Heart left ventricle (tissue), 16 donors: ENCODE measurements around the gene EIF3D. TPM values are rescaled to one million over a fixed set of nuclear protein-coding genes. Genes with fewer than 3 reads are reported as not detected.

Experiments
- ATAC-seq, 4 donors: fragments of 200-7000 bp; cut with Tn5 transposase; one replicate each; pipeline ENCODE4 v1.9.1; 2020 to 2022; ENCODE audit warnings: moderate library complexity in 4 of 4, mild to moderate bottlenecking in 3 of 4, moderate number of reproducible peaks in 1 of 4
- DNase-seq, 5 donors: peaks; one replicate each; pipeline ENCODE4 v3.0.0-alpha.2; 2020
- H3K27ac ChIP-seq, 12 donors: fragments of 200-600 bp; sonication (generic) in 4 of 12; one replicate each; pipeline versions ENCODE4 v1.5.0 to v1.8.0; 2016 to 2022; ENCODE audit warnings: mild to moderate bottlenecking in 2 of 12
- H3K27me3 ChIP-seq, 9 donors: fragments of 200-600 bp; sonication (generic) in 2 of 9; one replicate each; pipeline versions ENCODE4 v1.5.1 to v1.8.0; 2016 to 2022; ENCODE audit warnings: mild to moderate bottlenecking in 3 of 9
- H3K36me3 ChIP-seq, 9 donors: fragments of 200-600 bp; sonication (generic) in 2 of 9; one replicate each; pipeline versions ENCODE4 v1.5.0 to v1.8.0; 2018 to 2022; ENCODE audit warnings: mild to moderate bottlenecking in 2 of 9
- H3K4me1 ChIP-seq, 12 donors: fragments of 200-600 bp; sonication (generic) in 4 of 12; one replicate each; pipeline versions ENCODE4 v1.5.0 to v1.8.0; 2016 to 2022; ENCODE audit warnings: mild to moderate bottlenecking in 3 of 12
- H3K4me3 ChIP-seq, 12 donors: fragments of 200-600 bp; sonication (generic) in 4 of 12; one replicate each; pipeline versions ENCODE4 v1.5.0 to v1.8.0; 2017 to 2022; ENCODE audit warnings: mild to moderate bottlenecking in 9 of 12, moderate library complexity in 4 of 12
- H3K9me3 ChIP-seq, 12 donors: fragments of 200-600 bp; sonication (generic) in 4 of 12; one replicate each; pipeline versions ENCODE4 v1.5.0 to v1.8.0; 2016 to 2022; ENCODE audit warnings: mild to moderate bottlenecking in 1 of 12
- CTCF ChIP-seq, 12 donors: fragments of 200-600 bp; sonication (generic) in 4 of 12; IDR thresholded peaks; one replicate each; pipeline versions ENCODE4 v1.5.0 to v1.8.0; 2018 to 2022; ENCODE audit warnings: antibody characterized with exemption in 12 of 12, mild to moderate bottlenecking in 5 of 12
- POLR2A ChIP-seq, 2 donors: fragments of 450-650 bp; IDR thresholded peaks; one replicate each; pipeline ENCODE4 v1.6.1; 2017; ENCODE audit warnings: antibody characterized with exemption in 2 of 2, mild to moderate bottlenecking in 2 of 2, moderate library complexity in 2 of 2
- WGBS, 4 donors: extraction: QIAGEN DNeasy Blood & Tissue Kit in 2 of 4; methylation state at CpG; one replicate each; pipeline versions ENCODE4 v1.1.5 to v1.1.7; 2013 to 2018; 5-methylcytosine and 5-hydroxymethylcytosine counted together
- intact Hi-C, 10 donors: fragments of 100-400 bp; cut with DNase I; formaldehyde crosslinking; loops; one replicate each; pipeline versions ENCODE4 v1.11.1 to v1.14.2; 2022
- polyA plus RNA-seq, 2 donors: library from polyadenylated mRNA; stranded (reverse); fragments of 200-250 nt; gene quantifications; one replicate each; pipeline ENCODE4 v1.2.3, GENCODE V29; 2013
- total RNA-seq, 9 donors: library from RNA; depleted of rRNA in 2 of 9; stranded (reverse); fragments of >200 nt in 2 of 9; fragmentation: NEBNext Ultra II Directional in 3 of 9; extraction: Animal tissue kit (Norgen Biotek cat#: 25700) in 3 of 9; gene quantifications; one replicate each; pipeline versions ENCODE4 v1.1.0 to v1.2.4, GENCODE V29; 2016 to 2023
- donor health status: ischemic (EF 13 %, LVEDD 7.1; RV severe dilation, severe dysfunction).
- donor health status: healthy with polysubstance abuse.
- donor health status: DM: no; HTN: yes; CAD: no.
- donor health status: DM: no; HTN: no; CAD: no.
- donor health status: ischemic (EF 25% LVEDD 6.9; RV normal size, moderate dysfunction).
- donor health status: ischemic (EF 25% LVEDD 5.7; RV mildly dilated, moderate dysfunction).
- donor health status: healthy.
- donor health status: DM: yes; HTN: yes; CAD: no.
- donor health status: ischemic (EF 35%, LVEDD 5.7; RV mildly dilated, moderate dysfunction).
- donor health status: nonischemic (EF 11% LVEDD 7.7; RV severe dilation, severe dysfunction).
- donor health status: DM: yes; HTN: yes; CAD: no.
- donor health status: PGD.
- donor health status: ischemic (EF 29% LVEDD 5.4; RV normal size, mild dysfunction).
- donor health status: nonischemic (EF 23%, LVEDD 6.1; RV moderate dilation, normal function).

The EIF3D gene
- total and polyA plus RNA-seq, 11 donors: 73.6 to 206 (median 89.4) TPM

GRCh38 chr22:36461665-36462649 is 67.0 kb downstream of the EIF3D start:
- Histone ChIP-seq H3K36me3 (peaks cover 0 to 7% (median 0%) of the 10 kb centered on the region in 9 donors), H3K4me3 (no peak overlapping the region), H3K27me3 (no peaks in the 10 kb centered on the region), H3K9me3 (no peaks in the 10 kb centered on the region), H3K4me1 (peaks cover 12 to 78% (median 69%) of the 10 kb centered on the region in 12 donors), H3K27ac (peak overlapping the region; percentile 73 to 98 (median 94))
- intact Hi-C loops: loop anchor here in 3 of 10 donors (2.0 to 10.0 kb wide), 3 partner anchors 75 to 133 kb away; partner anchors contain the start of gene MYH9 (in 2 of the 3)
- WGBS, 4 donors: 52 to 56% (median 56%) methylated on average over 16 of the region's 16 CpGs
- DNase-seq (peak; percentile 61 to 75 (median 66)), ATAC-seq (peak; percentile 4 to 33 (median 24))
- TF ChIP-seq CTCF (IDR thresholded peaks at IDR 0.05) (no peak), POLR2A (IDR thresholded peaks at IDR 0.05) (no peak)

Other genes with a start within 250 kb of the EIF3D start
- 100 to 1,000 TPM; 126 to 482 (median 238) TPM for gene MYH9, start 141.2 kb downstream of the EIF3D start, total RNA-seq
- 100 to 1,000 TPM; 109 to 407 TPM for gene MYH9, start 141.2 kb downstream of the EIF3D start, polyA plus RNA-seq
- 100 to 1,000 TPM in 6 of 9 donors, 10 to 100 TPM in 3; 87.9 to 128 (median 113) TPM for gene TXN2, start 47.5 kb downstream of the EIF3D start, total RNA-seq
- gene TXN2, start 47.5 kb downstream of the EIF3D start, polyA plus RNA-seq: 100 to 1,000 TPM in 1 of 2 donors, 10 to 100 TPM in 1; 99.9 to 160 TPM
- 10 to 100 TPM in 3 of 9 donors, 1 to 10 TPM in 6; 5.6 to 12.1 (median 8.3) TPM for gene FOXRED2, start 22.1 kb downstream of the EIF3D start, total RNA-seq
- gene FOXRED2, start 22.1 kb downstream of the EIF3D start, polyA plus RNA-seq: 1 to 10 TPM; 3.5 to 4.7 TPM
- gene CACNG2, start 174.6 kb upstream of the EIF3D start, total RNA-seq: not detected
- gene CACNG2, start 174.6 kb upstream of the EIF3D start, polyA plus RNA-seq: not detected
- gene IFT27, start 247.0 kb upstream of the EIF3D start, total RNA-seq: 10 to 100 TPM; 18.9 to 33.8 (median 25.8) TPM
- gene IFT27, start 247.0 kb upstream of the EIF3D start, polyA plus RNA-seq: 10 to 100 TPM; 18.4 to 36.7 TPM